NCI-H510A (cell line): ENCODE measurements around the gene CCM2.
"Not testable (repeated sequence)": the region's sequence is repeated elsewhere in the genome, so short reads cannot be mapped to it uniquely, and the experiment has no call there.

Source experiments
- DNase-seq: peaks from one replicate; lab custom pipeline; 2025; lab: John Stamatoyannopoulos, UW

CCM2 gene

GRCh38 chr7:45001826-45002225 is 1.8 kb downstream of the CCM2 start:
- DNase-seq: no peak

DNA sequence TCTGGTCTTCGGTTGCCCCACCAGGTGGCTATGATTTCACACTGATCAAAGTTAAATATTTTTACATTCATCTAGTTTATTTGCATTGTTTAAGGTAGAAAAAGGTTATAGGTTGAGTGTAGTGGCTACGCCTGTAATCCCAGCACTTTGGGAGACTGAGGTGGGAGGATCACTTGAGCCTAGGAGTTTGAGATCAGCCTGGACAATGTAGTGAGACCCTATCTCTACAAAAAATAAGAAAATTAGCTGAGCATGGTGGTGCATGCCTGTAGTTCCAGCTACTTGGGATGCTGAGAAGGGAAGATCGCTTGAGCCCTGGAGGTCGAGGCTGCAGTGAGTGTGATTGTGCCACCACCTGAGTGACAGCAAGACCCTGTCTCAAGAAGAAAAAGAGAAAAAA is 3.8 kb downstream of the CCM2 start:
- DNase-seq: no peak

- DNase-seq: no peak
Observed at GRCh38 chr7:45007106-45007505, 7.1 kb downstream of the CCM2 start.

GRCh38 chr7:45007571-45008328 is 7.7 kb downstream of the CCM2 start:
- DNase-seq: no peak

DNA sequence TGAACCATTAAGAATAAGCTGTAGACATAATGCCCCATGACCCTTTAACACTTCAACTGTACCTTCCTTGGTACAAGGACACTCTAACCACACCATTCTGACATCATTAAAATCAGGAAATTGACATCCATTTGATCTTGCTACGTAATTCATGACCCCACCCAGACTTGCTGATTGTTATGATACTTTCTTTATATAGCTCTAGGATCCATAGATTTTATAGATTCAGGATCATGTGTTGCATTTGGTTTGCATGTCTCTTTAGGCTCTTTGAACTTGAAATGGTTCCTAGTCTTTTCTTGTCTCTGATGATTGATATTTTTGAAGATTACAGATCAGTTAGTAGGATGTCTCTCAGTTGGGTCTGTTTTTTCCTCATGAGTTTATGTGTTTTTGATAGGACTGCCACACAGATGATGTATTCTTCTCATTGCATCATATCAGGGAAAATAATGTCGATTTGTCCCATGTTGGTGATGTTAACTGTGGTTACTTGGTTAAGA is 13.5 kb downstream of the CCM2 start:
- no peak for DNase-seq

DNA sequence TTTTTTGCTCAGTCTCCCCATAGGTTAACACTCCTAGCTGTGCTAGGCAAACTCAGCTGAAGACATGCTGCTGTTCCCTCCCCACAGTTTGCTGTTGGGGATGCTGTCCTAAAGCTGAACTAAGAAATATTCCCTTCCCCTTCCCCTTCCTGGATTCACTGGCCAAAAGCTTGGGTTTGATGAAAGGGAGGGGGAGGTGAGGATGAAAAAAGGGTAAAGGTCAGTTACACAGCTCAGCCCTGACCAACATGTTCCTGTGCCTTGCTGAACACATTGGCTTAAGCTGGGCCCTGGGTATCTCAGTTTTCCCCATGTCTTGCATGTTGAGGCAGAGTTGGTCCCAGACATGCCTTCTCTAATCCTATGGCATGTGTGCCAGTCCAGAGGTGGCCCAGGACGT is 15.3 kb downstream of the CCM2 start:
- DNase-seq: no peak

GRCh38 chr7:45017253-45017652 is 17.3 kb downstream of the CCM2 start:
- no peak for DNase-seq

GRCh38 chr7:45020915-45021314 is 20.9 kb downstream of the CCM2 start:
- DNase-seq: no peak

DNA sequence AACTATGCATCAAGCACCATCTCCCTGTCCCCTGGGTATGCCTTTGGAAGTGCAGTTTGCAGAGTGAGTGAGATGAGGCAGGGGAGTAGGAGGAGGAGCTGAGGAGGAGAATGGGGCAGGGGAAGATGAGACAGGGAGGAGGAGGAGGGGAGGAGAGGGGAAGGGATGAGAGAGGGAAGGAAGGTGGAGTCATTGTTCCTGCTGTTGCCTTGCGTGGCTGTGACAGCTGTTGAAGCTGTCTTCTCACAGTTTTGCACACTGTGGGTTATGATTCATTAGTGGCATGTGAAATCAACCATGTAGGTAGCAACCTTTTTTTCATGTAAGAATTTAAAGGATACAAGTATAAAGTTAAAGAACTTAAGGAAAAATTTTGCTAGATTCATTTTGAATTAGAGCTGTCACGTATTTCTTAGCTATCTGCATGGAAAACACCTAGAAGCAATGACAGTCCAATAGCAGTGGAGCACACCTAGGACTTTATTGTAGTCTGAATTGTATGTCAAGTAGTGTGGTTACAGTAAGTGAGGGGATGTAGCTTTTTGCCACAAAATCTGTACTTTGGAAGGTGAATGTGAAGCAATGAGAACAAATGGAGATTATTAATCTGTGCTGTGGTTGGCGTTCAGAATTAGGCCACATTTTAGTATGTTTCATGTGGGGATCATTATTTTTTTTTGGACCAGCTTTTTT is 21.7 kb downstream of the CCM2 start:
- DNase-seq: no peak

- DNase-seq: no peak
Observed at GRCh38 chr7:45024126-45024744, 24.2 kb downstream of the CCM2 start.

- DNase-seq: not testable (repeated sequence)
Observed at GRCh38 chr7:45025473-45025872, 25.5 kb downstream of the CCM2 start.

- no peak for DNase-seq
Observed at GRCh38 chr7:45026013-45026412, 26.0 kb downstream of the CCM2 start.

GRCh38 chr7:45026984-45027773 is 27.2 kb downstream of the CCM2 start:
- no peak for DNase-seq

DNA sequence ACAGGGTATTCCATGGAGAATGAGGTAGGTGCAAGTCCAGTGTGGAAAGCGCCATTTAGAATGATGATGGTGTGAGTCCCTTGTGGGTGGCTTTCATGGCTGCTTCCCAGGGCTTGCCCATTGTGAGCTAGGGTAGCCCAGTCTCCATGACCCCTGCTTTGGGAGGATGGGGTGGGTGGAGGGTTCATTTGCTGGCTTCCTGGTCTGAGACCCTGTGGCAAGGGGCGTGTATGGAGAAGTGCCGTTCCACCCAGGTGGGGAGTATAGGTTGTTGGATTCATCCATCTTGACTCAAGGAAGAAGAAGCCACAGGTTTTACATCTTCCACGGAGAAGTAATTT is 27.7 kb downstream of the CCM2 start:
- no peak for DNase-seq

- DNase-seq: no peak
Observed at GRCh38 chr7:45028138-45028919, 28.3 kb downstream of the CCM2 start.

DNA sequence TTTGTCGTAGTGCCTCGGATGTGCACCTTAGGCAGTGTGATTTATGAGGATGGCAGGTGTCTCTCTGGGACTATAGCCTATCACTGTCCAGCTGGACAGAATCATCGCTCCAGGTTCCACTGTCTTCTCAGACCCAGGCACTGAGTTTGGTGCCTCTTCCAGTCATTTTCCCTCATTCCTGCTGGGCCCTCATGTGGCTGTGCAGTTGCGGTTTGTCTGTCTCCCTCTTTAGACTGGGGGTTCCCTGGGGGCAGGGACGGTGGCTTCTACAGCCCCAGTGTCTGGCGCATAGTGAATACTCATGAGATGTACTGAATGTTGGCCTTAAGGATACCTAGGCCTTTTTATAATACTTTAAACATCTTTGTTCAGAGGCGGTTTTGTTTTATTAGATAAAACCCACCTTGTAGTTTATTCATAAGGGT is 28.9 kb downstream of the CCM2 start:
- no peak for DNase-seq

- peak; percentile 50 for DNase-seq
Observed at GRCh38 chr7:45031829-45032228, 31.8 kb downstream of the CCM2 start.

DNA sequence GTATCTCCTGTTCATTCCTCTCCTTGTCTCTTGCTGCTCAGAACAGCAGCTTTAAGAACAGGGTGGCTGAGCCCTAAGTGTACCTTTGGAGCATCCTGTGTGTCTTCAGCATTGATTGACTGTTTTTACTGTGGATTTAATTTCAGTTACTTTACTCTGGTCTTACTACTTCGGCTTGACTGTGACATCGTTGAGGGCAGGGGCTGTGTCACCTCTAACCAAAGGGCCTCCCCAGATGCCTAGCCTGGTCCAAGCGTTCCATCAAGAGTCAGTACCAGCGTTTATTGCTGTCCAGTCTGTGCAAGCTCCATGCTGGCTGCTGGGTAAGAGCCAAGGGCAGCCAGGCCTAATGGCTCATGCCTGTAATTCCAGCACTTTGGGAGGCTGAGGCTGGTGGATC is 32.4 kb downstream of the CCM2 start:
- DNase-seq: no peak

DNA sequence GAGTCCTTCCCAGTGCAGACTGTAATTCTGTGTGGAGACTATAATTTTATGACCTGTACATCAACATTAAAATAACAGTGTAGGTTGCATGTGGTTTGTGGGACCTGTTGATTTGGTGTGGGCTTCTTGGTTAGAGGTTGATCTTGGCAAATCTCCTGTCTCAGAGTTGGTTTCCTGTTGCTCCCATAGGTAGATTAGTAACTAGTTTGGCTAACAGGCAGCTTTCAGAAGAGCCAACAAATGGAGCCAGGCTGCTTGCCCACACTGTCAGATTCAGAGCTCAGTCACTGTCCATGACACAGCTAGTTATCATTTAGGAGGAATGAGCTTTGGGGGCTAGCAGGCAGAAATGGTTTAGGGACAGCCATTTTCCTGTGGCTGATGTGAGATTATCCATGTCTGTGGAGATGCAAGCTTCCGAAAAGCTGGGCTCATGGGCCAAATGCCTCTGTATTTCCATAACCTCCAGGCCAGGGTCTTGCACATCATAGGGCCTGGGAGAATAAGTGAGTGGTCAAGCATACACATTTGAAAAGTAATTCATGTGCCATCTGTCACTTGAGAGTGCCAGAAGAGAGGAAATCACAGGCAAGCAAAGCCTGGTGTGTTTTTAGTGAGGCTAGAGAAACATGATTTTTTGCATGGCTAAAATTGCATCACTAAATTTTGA is 33.4 kb downstream of the CCM2 start:
- DNase-seq: no peak

DNA sequence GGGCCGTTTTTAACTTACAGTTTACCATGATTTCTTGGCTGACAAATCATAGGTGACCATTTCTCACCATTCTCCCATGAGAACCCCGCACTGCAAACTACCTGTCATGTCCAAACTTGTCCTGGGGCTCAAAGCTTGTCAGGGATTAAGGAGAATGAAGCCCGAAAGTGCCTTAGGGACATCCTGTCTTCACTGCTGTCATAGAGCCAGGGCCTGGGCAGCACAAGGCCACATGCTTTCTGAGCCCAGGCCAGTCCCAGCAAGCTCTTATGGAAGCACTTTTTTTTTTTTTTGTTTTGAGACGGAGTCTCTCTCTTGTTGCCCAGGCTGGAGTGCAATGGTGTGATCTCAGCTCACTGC is 33.9 kb downstream of the CCM2 start:
- no peak for DNase-seq

- not testable (repeated sequence) for DNase-seq
Observed at GRCh38 chr7:45034710-45035109, 34.7 kb downstream of the CCM2 start.
